Ishikawa (cell line): ENCODE results near the gene PIGR.
A peak's percentile ranks its signal among the peaks of the same experiment; 100 is the strongest.

Experiments
- CEBPB ChIP-seq: IDR thresholded peaks from 2 replicates; pipeline ENCODE4 v1.6.1; 2012
- CREB1 ChIP-seq: IDR thresholded peaks from 2 replicates; pipeline ENCODE4 v1.6.1; 2012; ENCODE audit warnings: low read depth
- EGR1 ChIP-seq: IDR thresholded peaks from 2 replicates; pipeline ENCODE4 v1.6.1; 2012
- EP300 ChIP-seq: IDR thresholded peaks from 2 replicates; pipeline ENCODE4 v1.6.1; 2012; ENCODE audit warnings: borderline replicate concordance
- FOXM1 ChIP-seq: IDR thresholded peaks from 2 replicates; pipeline ENCODE4 v1.6.1; 2012; ENCODE audit warnings: low read depth, borderline replicate concordance
- MAX ChIP-seq: IDR thresholded peaks from 2 replicates; pipeline ENCODE4 v1.6.1; 2012
- NFIC ChIP-seq: IDR thresholded peaks from 2 replicates; pipeline ENCODE4 v1.6.1; 2012
- RAD21 ChIP-seq: IDR thresholded peaks from 2 replicates; pipeline ENCODE4 v1.6.1; 2012; ENCODE audit warnings: low read depth
- REST ChIP-seq: IDR thresholded peaks from 2 replicates; pipeline ENCODE4 v1.6.1; 2012; ENCODE audit warnings: low read depth, mild to moderate bottlenecking
- TAF1 ChIP-seq: IDR thresholded peaks from 2 replicates; pipeline ENCODE4 v1.6.1; 2012; ENCODE audit warnings: low read depth, mild to moderate bottlenecking
- TCF12 ChIP-seq: IDR thresholded peaks from 2 replicates; pipeline ENCODE4 v1.6.1; 2012; ENCODE audit warnings: low read depth
- TEAD4 ChIP-seq: IDR thresholded peaks from 2 replicates; pipeline ENCODE4 v1.6.1; 2012
- USF1 ChIP-seq: IDR thresholded peaks from 2 replicates; pipeline ENCODE4 v1.6.1; 2012
- YY1 ChIP-seq: IDR thresholded peaks from 2 replicates; pipeline ENCODE4 v1.6.1; 2012; ENCODE audit warnings: low read depth
- ZBTB7A ChIP-seq: IDR thresholded peaks from 2 replicates; pipeline ENCODE4 v1.6.1; 2012; ENCODE audit warnings: low read depth

Gene PIGR

GRCh38 chr1:206946261-206946660 is at the start of gene PIGR:
Gene PIGR, minus strand, starts transcription at chr1:206946466. Its CDS starts 5,935 bp downstream, at chr1:206940531.
- no peak for TF ChIP-seq CREB1
- peak; percentile 62 for TF ChIP-seq USF1

GRCh38 chr1:206992790-206993189 is 46.5 kb upstream of the PIGR start:
- no peak for TF ChIP-seq TEAD4
- no peak for TF ChIP-seq EP300
- no peak for TF ChIP-seq RAD21
- no peak for TF ChIP-seq TAF1
- TF ChIP-seq EGR1 = no peak
- no peak for TF ChIP-seq YY1
- no peak for TF ChIP-seq USF1
- TF ChIP-seq CREB1 = no peak
- no peak for TF ChIP-seq MAX
- no peak for TF ChIP-seq FOXM1
- no peak for TF ChIP-seq NFIC
- no peak for TF ChIP-seq CEBPB
- no peak for TF ChIP-seq TCF12
- TF ChIP-seq ZBTB7A = no peak
- no peak for TF ChIP-seq REST

- no peak for TF ChIP-seq CREB1
- TF ChIP-seq RAD21 = no peak
- no peak for TF ChIP-seq FOXM1
- no peak for TF ChIP-seq EGR1
- TF ChIP-seq REST = no peak
- no peak for TF ChIP-seq TEAD4
- no peak for TF ChIP-seq EP300
Observed at GRCh38 chr1:206987873-206988272, 41.6 kb upstream of the PIGR start.

GRCh38 chr1:206986885-206987284 is 40.6 kb upstream of the PIGR start:
- TF ChIP-seq EGR1 (no peak), RAD21 (no peak), NFIC (no peak), TEAD4 (no peak), TAF1 (no peak), MAX (no peak), REST (no peak), ZBTB7A (no peak), TCF12 (no peak), CREB1 (no peak), USF1 (no peak), YY1 (no peak), EP300 (no peak), FOXM1 (no peak), CEBPB (no peak)

GRCh38 chr1:206986402-206986801 is 40.1 kb upstream of the PIGR start:
- TF ChIP-seq YY1 (no peak), TCF12 (no peak), FOXM1 (no peak), CEBPB (no peak), TEAD4 (no peak), EP300 (no peak), NFIC (no peak), TAF1 (no peak), ZBTB7A (no peak), EGR1 (no peak), CREB1 (no peak), USF1 (no peak), RAD21 (no peak), MAX (no peak), REST (no peak)
